Measurements from ENCODE around the gene UPB1. TPM values are rescaled to one million over a fixed set of nuclear protein-coding genes. Genes with fewer than 3 reads are reported as not detected.

UPB1 gene
- 1 to 10 TPM in 1 of 2 donors, under 1 TPM in 1; 0.68 to 2.3 TPM for total RNA-seq
- long read RNA-seq, result 0 reads

DNA sequence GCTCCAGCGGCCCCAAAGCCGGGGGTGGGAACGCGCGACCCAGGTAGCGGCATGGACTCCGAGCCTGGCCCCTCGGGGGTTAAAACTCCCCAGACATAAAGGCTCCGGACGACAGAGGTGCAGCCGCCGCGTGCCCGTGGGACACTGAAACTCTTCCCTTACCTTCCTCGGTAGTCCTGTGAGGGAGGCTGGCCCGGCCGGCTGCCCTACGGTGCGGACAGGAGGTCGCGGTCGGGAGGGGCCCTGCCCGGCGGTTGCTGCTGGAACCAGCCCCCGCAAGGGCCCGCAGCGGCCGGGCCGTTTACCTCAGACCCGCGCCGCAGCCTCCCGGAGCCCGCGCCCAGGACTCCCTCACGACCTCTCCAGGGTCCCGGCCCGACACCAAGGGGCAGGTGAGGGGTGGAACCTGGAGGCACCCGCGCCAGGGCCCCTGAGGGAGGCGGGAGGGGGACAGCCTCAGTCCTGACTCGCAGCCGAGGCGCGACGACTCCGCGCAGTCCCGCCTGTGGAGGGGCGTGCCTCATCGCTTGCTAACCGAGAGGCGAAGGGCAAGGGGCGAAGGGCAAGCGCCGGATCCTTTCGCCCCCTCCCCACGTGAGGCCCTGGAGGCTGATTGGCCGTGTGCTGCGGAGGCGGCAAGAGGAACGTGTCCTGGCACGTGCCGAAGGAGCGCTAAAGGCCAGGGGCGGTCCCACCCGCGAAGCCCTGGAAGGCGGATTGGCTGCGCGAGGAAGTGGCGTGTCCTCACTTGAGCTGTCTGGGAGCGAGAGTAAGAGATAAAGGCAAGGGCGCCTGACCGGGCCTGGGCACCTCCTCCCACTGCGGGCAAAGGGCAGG is at the start of gene UPB1:
Gene UPB1, plus strand, starts transcription at position 805 of the 837 bp plus-strand sequence. CDS start 72 bp downstream, outside the sequence.
- peak; percentile 32 to 60 for ATAC-seq
- DNase-seq, result peak; percentile 35
- intact Hi-C loops (cut with DNase I), result no loop called here

DNA sequence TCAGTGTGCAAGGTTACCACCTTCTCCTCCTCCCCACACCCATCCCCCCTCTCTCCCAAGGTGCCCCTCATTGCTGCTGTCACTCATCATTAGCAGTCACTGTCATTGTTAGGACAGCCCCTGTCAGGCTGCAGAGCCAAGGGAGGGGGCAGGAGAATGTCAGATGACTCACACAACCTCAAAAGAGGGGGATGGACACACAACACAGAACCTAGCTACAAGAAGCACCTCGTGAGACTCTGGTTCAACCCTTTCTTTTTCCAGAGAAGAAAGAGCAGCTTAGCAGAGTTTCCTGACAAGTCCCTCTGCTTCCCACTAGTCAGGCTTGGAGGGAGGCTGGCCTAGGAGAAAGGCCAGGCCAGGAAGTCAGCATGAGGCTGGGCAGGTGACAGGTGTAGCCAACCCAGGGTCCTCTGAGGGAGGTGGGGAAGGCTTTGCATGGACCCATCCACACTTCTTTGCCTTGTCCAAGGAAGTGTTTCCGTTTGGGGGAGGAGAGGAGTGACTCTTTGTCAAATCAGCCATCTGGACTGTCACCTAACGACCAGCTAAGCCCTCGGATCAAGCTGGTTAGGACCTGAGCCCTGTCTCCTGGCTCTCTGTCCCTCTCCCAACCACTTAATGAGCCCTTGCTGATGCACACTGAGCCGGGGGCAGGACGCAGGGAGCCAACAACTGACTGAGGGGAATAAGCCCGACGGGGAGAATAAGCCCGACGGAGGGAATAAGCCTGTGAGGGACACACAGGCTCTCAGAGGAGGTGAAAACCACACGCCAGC is 49.5 kb upstream of the UPB1 start:
- intact Hi-C loops (cut with DNase I), result no loop called here
- peak; percentile 43 to 76 for ATAC-seq
- DNase-seq, result no peak

DNA sequence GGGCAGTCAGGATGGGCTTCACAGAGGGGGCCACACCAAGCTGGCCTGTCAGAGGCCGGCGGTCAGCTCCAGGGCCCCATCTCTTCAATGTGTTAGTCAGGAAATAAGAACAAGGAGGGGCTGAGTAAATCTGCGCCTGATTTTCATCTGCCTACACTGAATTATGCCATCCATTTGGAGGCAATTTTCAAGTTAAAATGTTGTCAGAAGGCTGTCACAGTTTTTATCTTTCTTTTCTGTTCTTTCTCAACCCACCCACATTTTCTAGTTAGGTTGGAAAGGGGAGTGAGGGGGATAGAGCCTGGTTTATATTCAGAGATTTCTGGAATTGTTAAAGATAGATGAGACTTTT is 48.9 kb upstream of the UPB1 start:
- no peak for ATAC-seq
- intact Hi-C loops (cut with DNase I), result no loop called here
- DNase-seq, result no peak

DNA sequence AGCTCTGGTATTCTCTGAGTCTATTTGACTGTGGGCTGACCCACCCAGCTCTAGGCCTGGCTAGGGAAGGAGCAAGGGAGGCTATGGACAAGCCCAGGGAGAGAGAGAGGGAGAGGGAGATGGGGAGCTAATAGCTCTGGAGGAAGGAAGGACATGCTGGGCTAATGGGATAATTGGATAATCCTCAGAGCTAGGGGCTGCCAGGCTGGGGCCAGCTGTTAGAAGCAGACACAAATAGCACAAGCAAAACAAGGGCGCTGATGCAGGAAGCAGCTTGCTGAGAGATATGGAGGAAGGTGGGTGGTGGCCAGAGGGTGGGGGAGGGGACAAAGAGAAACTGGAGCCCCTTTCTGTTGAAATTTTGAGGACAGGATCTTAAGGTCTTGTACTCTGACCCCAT is 44.5 kb upstream of the UPB1 start:
- DNase-seq, result no peak
- ATAC-seq, result peak; percentile 65 to 72
- intact Hi-C loops (cut with DNase I), result no loop called here

DNA sequence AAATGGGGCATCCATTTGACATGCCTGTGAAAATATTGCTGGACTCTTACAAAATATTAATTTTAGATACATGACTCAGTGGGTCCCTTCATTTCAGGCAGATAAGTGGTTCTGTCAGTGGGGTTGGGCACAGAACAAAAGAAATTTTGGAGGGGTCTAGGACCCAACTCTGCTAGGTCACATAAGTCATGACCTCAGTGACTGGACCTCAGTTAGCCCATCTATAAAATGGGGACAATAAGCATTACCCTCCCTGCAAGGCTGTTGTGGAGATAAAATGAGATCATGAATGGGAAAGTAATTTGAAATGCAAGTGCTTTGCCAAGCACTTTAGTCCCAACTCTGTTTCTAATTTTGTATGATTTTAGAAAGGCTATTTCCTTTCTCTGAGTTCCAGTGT is 44.0 kb upstream of the UPB1 start:
- ATAC-seq, result no peak
- intact Hi-C loops (cut with DNase I), result no loop called here
- DNase-seq, result no peak

DNA sequence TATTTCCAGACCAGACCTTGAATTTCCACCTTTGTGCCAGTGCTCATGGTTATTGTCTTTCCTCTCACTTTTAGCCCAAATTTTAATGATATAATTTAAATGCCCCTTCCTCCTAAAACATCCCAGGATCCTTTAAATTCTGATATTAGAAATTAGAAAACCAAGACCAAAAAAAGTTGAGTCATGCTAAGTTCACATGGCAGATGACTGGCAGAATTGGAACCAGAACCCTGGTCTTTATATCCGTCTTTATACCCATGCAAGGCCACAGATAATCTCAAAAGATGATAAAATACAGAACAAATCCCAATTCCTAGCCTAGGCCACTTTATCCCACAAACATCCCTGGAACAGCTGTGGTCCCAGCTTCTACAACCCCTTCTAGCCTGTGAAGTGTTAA is 41.3 kb upstream of the UPB1 start:
- intact Hi-C loops (cut with DNase I), result no loop called here
- ATAC-seq (no peak), DNase-seq (no peak)

DNA sequence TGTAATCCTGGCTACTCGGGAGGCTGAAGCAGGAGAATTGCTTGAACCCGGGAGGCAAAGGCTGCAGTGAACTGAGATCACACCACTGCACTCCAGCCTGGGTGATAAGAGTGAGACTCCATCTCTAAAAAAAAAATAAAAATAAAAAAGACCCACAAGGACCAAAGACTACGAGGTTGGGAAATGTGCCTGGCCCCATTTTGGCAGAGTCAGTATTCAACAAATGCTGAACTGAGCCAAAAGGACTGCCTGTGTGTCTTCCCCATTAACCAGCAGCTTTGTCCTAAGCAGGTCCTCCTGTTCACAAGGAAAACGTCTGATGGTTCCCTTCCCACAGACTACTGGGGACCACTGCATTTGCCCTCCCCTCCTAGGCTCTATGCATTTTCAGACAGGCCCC is 40.1 kb upstream of the UPB1 start:
- peak; percentile 23 to 27 for ATAC-seq
- DNase-seq, result no peak
- intact Hi-C loops (cut with DNase I), result no loop called here

DNA sequence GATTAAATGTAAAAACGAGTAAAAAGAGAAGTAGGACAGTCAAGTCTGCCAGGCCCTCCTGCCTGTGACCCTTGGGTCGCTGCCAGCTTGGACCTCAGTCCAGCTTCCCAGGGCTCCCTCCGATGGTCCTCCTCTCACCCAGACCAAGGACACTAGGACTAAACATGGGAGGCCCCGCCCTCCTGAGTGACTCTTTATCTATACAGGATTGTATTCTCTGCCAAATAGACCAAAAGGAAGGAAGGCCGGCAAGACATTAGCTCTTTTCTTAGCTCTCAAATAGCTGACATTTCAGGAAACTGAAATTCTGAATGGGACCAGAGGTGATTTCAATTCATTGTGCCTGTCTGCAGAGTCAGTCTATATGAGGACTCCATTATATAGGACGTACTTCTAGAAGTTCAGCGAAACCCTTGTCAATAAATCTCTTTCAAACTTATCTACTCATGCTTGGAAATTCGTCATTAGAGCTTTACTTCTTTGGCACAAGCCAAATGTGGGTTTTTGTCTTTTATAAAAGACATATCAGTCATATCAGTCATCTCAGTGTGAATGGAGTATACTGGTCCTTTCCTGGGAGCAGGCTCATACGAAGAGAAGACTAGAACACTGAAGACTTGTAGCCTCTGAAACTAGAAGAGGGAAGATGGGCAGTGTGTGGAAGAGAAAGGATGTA is 39.2 kb upstream of the UPB1 start:
- intact Hi-C loops (cut with DNase I), result no loop called here
- DNase-seq, result peak; percentile 78
- ATAC-seq, result peak; percentile 72 to 89

DNA sequence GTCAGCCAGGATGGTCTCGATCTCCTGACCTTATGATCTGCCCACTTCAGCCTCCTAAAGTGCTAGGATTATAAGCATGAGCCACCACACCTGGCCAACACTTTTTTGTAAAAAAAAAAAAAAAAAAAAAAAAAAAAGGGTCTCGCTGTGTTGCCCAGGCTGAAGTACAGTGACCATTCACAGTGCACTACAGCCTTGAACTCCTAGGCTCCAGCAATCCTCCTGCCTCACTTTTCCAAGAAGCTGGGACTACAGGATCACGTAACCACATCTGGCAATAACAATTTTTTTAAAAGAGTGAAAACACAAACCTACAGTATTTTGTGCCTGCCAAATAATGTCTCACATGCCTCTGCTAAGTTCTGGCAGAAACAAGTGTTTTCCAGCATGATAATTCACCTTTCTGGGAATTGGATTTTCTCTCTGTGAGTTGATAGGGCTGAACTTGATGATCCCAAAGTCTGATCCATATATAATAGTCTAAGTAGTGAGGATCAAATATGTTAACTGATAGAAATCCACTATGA is 37.2 kb upstream of the UPB1 start:
- intact Hi-C loops (cut with DNase I), result no loop called here
- ATAC-seq, result no peak
- DNase-seq, result no peak

DNA sequence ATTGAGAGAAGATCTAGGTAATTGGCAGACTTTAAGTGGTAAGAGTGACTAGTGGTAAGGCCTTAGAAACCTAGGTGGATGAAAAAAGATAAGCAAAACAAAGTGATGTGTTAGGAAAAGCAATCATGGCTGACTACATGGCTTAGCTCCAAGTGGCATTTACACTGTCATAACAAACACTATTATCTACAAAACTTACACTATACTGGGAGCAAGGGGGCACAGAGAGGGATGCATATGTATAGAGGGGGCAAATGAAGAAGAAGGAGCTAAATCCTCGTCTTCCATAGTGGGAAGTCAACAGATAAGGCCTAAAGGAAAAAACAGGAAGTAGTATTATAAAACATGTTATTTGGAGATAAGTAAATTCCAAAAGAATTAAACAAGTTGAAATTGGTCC is 35.2 kb upstream of the UPB1 start:
- intact Hi-C loops (cut with DNase I), result no loop called here
- DNase-seq, result no peak
- ATAC-seq, result no peak

DNA sequence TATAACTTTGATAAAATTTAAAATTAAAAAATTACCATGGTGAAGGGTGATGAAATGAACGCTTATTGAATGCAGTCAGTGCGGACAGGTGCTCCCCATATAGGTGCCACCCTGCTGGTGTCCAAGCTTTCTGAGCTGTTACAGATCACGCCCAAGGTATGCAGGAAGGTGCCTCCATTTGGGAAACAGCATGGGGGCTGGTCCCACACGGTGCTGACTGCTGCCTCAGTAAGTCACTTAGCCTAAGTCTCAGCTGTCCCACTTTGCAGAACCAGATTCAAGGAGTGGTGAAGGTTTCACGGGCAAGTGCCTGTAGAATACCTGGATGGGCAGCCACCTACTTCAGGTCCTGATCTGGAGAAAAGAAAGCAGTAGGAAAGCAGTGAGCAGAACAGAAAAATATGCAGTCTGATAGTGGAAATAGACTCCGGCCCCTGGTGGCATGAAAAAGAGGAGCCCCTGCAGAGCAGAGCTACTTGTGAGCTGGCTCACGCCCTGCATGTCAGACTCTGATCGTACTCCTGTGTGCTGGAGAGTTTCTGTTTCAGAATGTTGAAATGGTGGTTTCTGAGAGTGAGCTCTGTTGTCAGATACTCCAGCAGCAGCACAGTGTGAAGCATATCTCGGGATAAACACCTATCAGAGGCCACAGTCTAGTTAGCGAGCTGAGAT is 34.6 kb upstream of the UPB1 start:
- ATAC-seq, result peak in 1 of 2 donors; percentile 34
- DNase-seq, result no peak
- intact Hi-C loops (cut with DNase I), result no loop called here

DNA sequence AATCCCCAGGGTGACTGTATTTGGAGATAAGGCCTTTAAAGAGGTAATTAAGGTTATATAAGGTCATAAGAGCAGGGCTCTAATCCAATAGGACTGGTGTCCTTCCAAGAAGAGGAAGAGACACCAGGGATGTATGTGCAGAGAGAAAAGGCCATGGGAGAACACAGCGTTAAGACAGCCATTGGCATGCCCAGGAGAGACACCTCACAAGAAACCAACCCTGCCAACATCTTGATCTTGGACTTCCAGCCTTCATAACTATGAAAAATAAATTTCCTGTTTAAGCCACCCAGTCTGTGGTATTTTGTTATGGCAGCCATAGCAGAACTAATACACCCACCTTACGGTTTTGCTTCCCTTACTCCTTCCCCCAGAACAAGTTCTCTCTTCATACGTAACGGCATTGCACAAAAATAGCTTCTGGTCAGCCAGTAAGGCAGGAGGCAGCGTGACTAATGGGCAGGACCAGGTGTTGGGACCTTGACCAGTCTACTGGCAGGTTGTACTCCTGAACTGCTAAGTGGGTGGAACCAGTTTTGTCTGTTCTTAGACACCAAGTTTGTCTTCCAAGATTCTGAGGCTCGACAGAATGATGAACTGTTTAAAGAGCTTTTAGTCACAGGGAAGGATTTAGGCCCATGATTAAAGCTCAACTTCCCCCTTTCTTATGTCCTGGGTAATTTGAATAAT is 31.9 kb upstream of the UPB1 start:
- ATAC-seq (no peak), DNase-seq (no peak)
- intact Hi-C loops (cut with DNase I), result no loop called here

DNA sequence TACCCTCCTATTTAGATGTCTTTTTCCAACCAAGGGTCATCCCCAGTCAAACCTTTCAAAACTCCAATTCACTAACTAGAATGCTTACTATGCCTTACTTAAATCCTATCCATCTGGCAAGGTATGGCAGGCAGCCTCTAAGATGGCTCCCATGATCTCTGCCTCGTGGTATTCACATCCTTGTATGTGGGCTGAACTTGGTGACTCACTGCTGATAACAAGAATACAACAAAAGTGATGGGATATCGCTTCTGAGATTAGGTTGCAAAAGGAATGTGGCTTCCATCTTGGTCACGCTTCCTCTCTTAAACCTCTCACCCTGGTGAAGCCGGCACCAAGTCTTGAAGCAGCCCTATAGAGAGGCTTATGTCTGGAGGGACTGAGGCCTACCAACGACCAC is 29.6 kb upstream of the UPB1 start:
- intact Hi-C loops (cut with DNase I), result no loop called here
- DNase-seq (no peak), ATAC-seq (peak in 1 of 2 donors; percentile 71)

DNA sequence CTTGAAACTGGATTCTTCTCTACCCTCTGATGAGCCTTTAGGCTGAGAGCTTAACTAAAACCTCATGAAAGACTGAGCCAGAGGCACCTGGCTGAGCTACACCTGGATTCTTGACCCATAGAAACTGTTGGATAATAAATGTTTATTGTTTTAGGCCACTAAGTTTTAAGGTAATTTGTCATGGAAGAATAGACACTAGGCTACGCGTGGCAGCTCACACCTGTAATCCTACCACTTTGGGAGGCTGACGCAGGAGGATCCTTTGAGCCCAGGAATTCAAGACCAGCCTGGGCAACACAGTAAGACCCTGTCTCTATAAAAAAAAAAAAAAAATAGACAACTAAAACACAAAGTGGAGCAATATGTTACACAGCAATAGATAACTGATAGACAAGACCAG is 29.2 kb upstream of the UPB1 start:
- DNase-seq, result no peak
- intact Hi-C loops (cut with DNase I), result no loop called here
- no peak for ATAC-seq

DNA sequence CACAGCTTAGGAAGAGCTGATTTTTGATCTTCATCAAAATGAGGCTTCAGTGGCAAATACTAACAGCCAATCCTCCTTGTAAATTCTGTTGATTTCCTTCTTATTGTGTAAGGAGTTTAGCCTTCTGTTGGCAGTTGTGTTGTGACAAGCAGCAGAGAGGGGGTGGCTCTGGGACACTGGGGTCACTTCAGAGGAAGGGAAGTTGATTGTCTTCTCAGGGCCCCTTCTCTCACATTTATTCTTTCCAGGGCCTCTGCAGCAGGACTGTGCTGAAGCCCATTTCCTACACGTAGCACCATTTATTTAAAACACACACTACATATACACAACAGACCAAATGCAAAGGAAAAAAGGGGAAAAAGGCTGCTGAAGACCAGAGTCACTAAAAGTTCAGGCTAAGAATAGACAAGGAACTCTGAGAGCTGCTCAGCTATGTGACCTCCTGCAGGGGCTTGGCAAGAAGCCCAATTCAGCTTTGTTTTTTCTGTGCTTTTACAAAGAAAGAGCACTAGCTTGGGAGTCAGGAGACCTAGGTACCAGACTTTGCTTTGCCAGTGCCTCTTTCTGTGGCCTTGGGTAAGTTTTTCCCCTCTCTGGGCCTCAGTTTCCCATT is 28.3 kb upstream of the UPB1 start:
- intact Hi-C loops (cut with DNase I), result no loop called here
- DNase-seq, result no peak
- ATAC-seq, result peak; percentile 34 to 51

DNA sequence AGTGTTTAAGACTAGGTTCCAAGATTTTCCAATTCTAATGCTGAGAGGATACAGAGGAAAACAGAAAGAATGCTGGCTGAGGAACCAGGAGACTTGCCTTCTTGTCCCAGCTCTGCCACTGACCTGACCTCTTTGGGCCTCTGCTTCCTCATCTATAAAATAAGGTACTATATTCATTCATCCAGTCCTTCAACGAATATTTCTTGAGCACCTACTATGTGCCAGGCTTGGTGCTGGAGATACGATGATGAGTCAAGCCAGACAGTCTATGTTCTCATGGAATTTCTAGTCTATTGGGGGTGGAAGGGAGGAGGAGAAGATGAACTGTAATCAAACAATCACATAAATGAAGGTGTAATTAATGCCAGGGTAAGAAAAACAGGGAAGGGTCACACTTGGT is 27.8 kb upstream of the UPB1 start:
- no peak for DNase-seq
- no peak for ATAC-seq
- intact Hi-C loops (cut with DNase I), result no loop called here

DNA sequence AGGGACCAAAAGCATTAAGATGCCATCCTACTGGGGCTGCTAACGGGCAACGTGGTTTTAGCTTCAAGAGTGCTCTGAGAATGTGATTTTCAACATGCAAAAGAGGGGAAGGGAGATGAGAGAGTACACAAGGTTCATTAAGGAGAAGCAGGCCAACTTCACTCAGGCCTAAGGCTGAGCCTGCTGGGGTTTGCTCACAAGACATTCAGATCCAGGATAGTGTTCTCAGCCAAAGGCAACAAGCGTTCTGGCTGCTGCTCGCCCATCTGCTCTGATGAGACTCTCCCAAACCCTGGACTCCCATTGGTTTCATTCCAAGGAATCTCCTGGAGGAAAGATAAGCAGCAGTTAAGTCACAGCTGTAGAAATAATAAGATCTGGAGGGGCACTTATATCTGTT is 23.6 kb upstream of the UPB1 start:
- ATAC-seq (peak; percentile 93 to 95), DNase-seq (peak; percentile 76)
- intact Hi-C loops (cut with DNase I), result no loop called here

DNA sequence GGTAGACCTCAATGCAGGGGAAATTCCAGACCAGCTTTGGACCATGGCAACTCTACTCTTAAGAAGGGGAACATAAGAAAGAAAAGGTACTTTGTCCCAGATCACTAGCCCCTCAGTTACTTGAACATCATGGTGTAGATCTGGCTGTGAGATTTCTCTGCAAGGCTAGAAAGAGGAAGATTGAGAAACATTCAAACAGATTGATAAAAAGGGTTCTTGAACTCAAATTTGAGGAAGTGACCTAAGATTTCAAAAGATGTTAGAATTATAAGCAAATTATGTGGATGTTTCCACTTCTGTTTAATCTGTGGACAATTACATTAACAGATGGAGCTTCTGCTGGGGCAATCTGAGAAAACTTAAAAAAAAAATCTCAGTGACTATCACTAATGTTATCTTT is 21.8 kb upstream of the UPB1 start:
- intact Hi-C loops (cut with DNase I), result no loop called here
- ATAC-seq, result no peak
- DNase-seq, result no peak

Data from left cardiac atrium (tissue), 4 donors.